D721Med (cell line): ENCODE measurements around the gene HOXD9.

Experiments used
- DNase-seq: peaks from one replicate; pipeline ENCODE4 v3.0.0; 2011; ENCODE audit warnings: low spot score; ENCODE audit not compliant: insufficient read length
- FAIRE-seq: peaks from 2 replicates; lab custom pipeline; 2011; peaks lifted over from hg19 to GRCh38; lab: Jason Lieb, UNC
- CTCF ChIP-seq: IDR thresholded peaks from 2 replicates; pipeline ENCODE4 v1.5.1; 2012; ENCODE audit warnings: mild to moderate bottlenecking, control low read depth; ENCODE audit not compliant: insufficient read depth; ENCODE audit errors: missing control alignments

Gene HOXD9

GRCh38 chr2:176128982-176129796 is 6.7 kb downstream of the HOXD9 start, which contains the start of gene HOXD8:
TSS of gene HOXD8 (plus strand) at chr2:176129705. CDS start at chr2:176130367, 662 bp downstream.
- FAIRE-seq (no peak), DNase-seq (no peak)
- TF ChIP-seq CTCF, result no peak

- DNase-seq (no peak), FAIRE-seq (no peak)
- TF ChIP-seq CTCF, result no peak
These were observed 7.3 kb downstream of the HOXD9 start for GRCh38 chr2:176129813-176130146.

- TF ChIP-seq CTCF, result no peak
- FAIRE-seq (no peak), DNase-seq (no peak)
These were observed 7.8 kb downstream of the HOXD9 start for GRCh38 chr2:176130147-176130956.

GRCh38 chr2:176130957-176131847 is 8.7 kb downstream of the HOXD9 start:
- DNase-seq (no peak), FAIRE-seq (no peak)
- no peak for TF ChIP-seq CTCF

- FAIRE-seq, result no peak
- TF ChIP-seq CTCF, result no peak
- no peak for DNase-seq
These were observed 9.3 kb downstream of the HOXD9 start for GRCh38 chr2:176131848-176132158.

GRCh38 chr2:176132205-176133171 is 10.0 kb downstream of the HOXD9 start:
- no peak for TF ChIP-seq CTCF
- no peak for DNase-seq
- FAIRE-seq, result no peak
